CD4-positive, alpha-beta T cell (primary cell): ENCODE data around the gene MYO5A. TPM values are rescaled to one million over a fixed set of nuclear protein-coding genes. Genes with fewer than 3 reads are reported as not detected.

Experiments used
- ATAC-seq: fragments of 200-7000 bp; cut with Tn5 transposase; one replicate; pipeline ENCODE4 v1.10.0; 2022; ENCODE audit warnings: mild to moderate bottlenecking; ENCODE audit not compliant: poor library complexity
- CTCF ChIA-PET: fragments of 350-600 bp; sonication (Branson Sonifier 250); formaldehyde crosslinking; loops from one replicate; lab custom pipeline; 2021; ENCODE audit warnings: antibody characterized with exemption, inconsistent platforms; lab: Charles Lee
- POLR2A ChIA-PET: fragments of 350-600 bp; sonication (Branson Sonifier 250); formaldehyde crosslinking; loops from one replicate; lab custom pipeline; 2021; ENCODE audit warnings: antibody characterized with exemption, inconsistent platforms; lab: Charles Lee
- DNase-seq, 14 experiments: peaks; one replicate each; pipeline ENCODE4 v3.0.0-alpha.2; 2013 to 2020; ENCODE audit warnings: mixed read lengths in 2 of 14
- H3K27ac ChIP-seq, 2 donors: one replicate each; pipeline versions ENCODE4 v1.5.1 to v1.7.0; 2013; ENCODE audit warnings: low read length in 2 of 2, low read depth in 1 of 2, mild to moderate bottlenecking in 1 of 2
- H3K27me3 ChIP-seq, 2 experiments: 1 replicate in 1 of 2; 2 replicates in 1 of 2; pipeline versions ENCODE4 v1.6.1 to v1.7.0; 2013; ENCODE audit warnings: low read length in 2 of 2, control low read depth in 1 of 2, mild to moderate bottlenecking in 1 of 2, moderate library complexity in 1 of 2; ENCODE audit not compliant: insufficient read depth in 2 of 2, control insufficient read depth in 1 of 2
- H3K36me3 ChIP-seq: one replicate; pipeline ENCODE4 v1.6.1; 2013; ENCODE audit warnings: low read length, control low read depth; ENCODE audit not compliant: insufficient read depth
- H3K4me1 ChIP-seq: one replicate; pipeline ENCODE4 v1.6.1; 2013; ENCODE audit warnings: low read length, control low read depth; ENCODE audit not compliant: insufficient read depth
- H3K4me3 ChIP-seq: one replicate; pipeline ENCODE4 v1.5.1; 2013; ENCODE audit warnings: mild to moderate bottlenecking, low read length, moderate library complexity
- H3K9me3 ChIP-seq, 2 experiments: 1 replicate in 1 of 2; 2 replicates in 1 of 2; pipeline versions ENCODE4 v1.6.1 to v1.7.0; 2013; ENCODE audit warnings: low read length in 2 of 2, mild to moderate bottlenecking in 2 of 2, control low read depth in 1 of 2, moderate library complexity in 1 of 2; ENCODE audit not compliant: control insufficient read depth in 1 of 2, insufficient read depth in 1 of 2
- H3K27ac Mint-ChIP-seq: one replicate; pipeline ENCODE4 v1.8.0; 2020; ENCODE audit warnings: mixed read lengths
- H3K27me3 Mint-ChIP-seq: one replicate; pipeline ENCODE4 v1.8.0; 2021; ENCODE audit warnings: mixed read lengths
- H3K36me3 Mint-ChIP-seq: one replicate; pipeline ENCODE4 v1.8.0; 2021; ENCODE audit warnings: low read depth, mixed read lengths
- H3K4me1 Mint-ChIP-seq: one replicate; pipeline ENCODE4 v1.8.0; 2021; ENCODE audit warnings: low read depth, mixed read lengths
- H3K4me3 Mint-ChIP-seq: one replicate; pipeline ENCODE4 v1.8.0; 2020; ENCODE audit warnings: mild to moderate bottlenecking, mixed read lengths
- H3K9me3 Mint-ChIP-seq: one replicate; pipeline ENCODE4 v1.8.0; 2020; ENCODE audit warnings: mixed read lengths
- CTCF ChIP-seq: fragments of 200-600 bp; IDR thresholded peaks from one replicate; pipeline ENCODE4 v1.8.0; 2022; ENCODE audit warnings: antibody characterized with exemption, mild to moderate bottlenecking
- intact Hi-C, 2 experiments: fragments of 100-400 bp; cut with DNase I in 1 of 2; cut with micrococcal nuclease in 1 of 2; formaldehyde crosslinking; loops; one replicate each; pipeline versions ENCODE4 v1.15.1 to v1.9.0; 2023 to 2025; cut with DNase I, micrococcal nuclease
- total RNA-seq, 174 experiments: library from RNA in 2 of 174; stranded (reverse) in 2 of 174; gene quantifications; one replicate each; pipeline ENCODE4 v1.2.3 and lab custom pipeline; 2021 to 2026

The MYO5A gene
- total RNA-seq, 2 experiments from 2014 or later = 25.5 TPM

- POLR2A ChIA-PET = interaction anchor here (2.0 kb wide), 1 partner anchor 40 kb away, joined by 5 read pairs; no protein-coding TSS in a partner anchor
These were observed 86.8 kb downstream of the MYO5A start for GRCh38 chr15:52441841-52442240.

GRCh38 chr15:52440946-52441345 lies 87.7 kb downstream of the MYO5A start:
- no peak overlapping the region for H3K27ac ChIP-seq
- no peak overlapping the region for H3K4me3 ChIP-seq
- H3K36me3 ChIP-seq = no peaks in the 10 kb centered on the region
- ATAC-seq (no peak), DNase-seq (no peak)
- ChIA-PET POLR2A (interaction anchor here (0.6 kb wide), 1 partner anchor 63 kb away, joined by 3 read pairs; no protein-coding TSS in a partner anchor), CTCF (no interaction called here)
- Mint-ChIP-seq H3K4me1 (peaks cover 51% of the 10 kb centered on the region), H3K4me3 (no peak overlapping the region), H3K27me3 (no peaks in the 10 kb centered on the region), H3K36me3 (no peaks in the 10 kb centered on the region), H3K27ac (no peak overlapping the region), H3K9me3 (no peaks in the 10 kb centered on the region)
- no peaks in the 10 kb centered on the region for H3K27me3 ChIP-seq
- peaks cover 12% of the 10 kb centered on the region for H3K4me1 ChIP-seq
- intact Hi-C loops = no loop called here
- no peak for TF ChIP-seq CTCF
- H3K9me3 ChIP-seq = no peaks in the 10 kb centered on the region

More at GRCh38 chr15:52441841-52442240, 86.8 kb downstream of the MYO5A start:
- Histone ChIP-seq H3K27ac (no peak overlapping the region), H3K4me3 (no peak overlapping the region), H3K4me1 (peaks cover 19% of the 10 kb centered on the region), H3K27me3 (no peaks in the 10 kb centered on the region), H3K36me3 (no peaks in the 10 kb centered on the region), H3K9me3 (no peaks in the 10 kb centered on the region)
- DNase-seq = no peak
- H3K27ac Mint-ChIP-seq = no peak overlapping the region
- no peak overlapping the region for H3K4me3 Mint-ChIP-seq
- no peak for ATAC-seq
- CTCF ChIA-PET = no interaction called here
- H3K4me1 Mint-ChIP-seq = peaks cover 55% of the 10 kb centered on the region
- no peaks in the 10 kb centered on the region for H3K9me3 Mint-ChIP-seq
- TF ChIP-seq CTCF = no peak
- intact Hi-C loops = no loop called here
- no peaks in the 10 kb centered on the region for H3K36me3 Mint-ChIP-seq
- no peaks in the 10 kb centered on the region for H3K27me3 Mint-ChIP-seq

GRCh38 chr15:52440414-52440813 lies 88.3 kb downstream of the MYO5A start:
- H3K27ac Mint-ChIP-seq = no peak overlapping the region
- no peak overlapping the region for H3K27ac ChIP-seq
- no peaks in the 10 kb centered on the region for H3K27me3 ChIP-seq
- no peaks in the 10 kb centered on the region for H3K36me3 Mint-ChIP-seq
- no peaks in the 10 kb centered on the region for H3K27me3 Mint-ChIP-seq
- H3K4me1 Mint-ChIP-seq = peaks cover 46% of the 10 kb centered on the region
- POLR2A ChIA-PET = no interaction called here
- CTCF ChIA-PET = no interaction called here
- no peaks in the 10 kb centered on the region for H3K36me3 ChIP-seq
- no peak overlapping the region for H3K4me3 ChIP-seq
- no peaks in the 10 kb centered on the region for H3K9me3 Mint-ChIP-seq
- ATAC-seq (no peak), DNase-seq (peak in 4 of 14 experiments; percentile 3 to 29 (median 16))
- no peak for TF ChIP-seq CTCF
- H3K4me3 Mint-ChIP-seq = no peak overlapping the region
- H3K9me3 ChIP-seq = no peaks in the 10 kb centered on the region
- peaks cover 12% of the 10 kb centered on the region for H3K4me1 ChIP-seq
- intact Hi-C loops = no loop called here
